Colon (tissue), 2 donors: ENCODE measurements around the gene PSME3.
"Not testable (repeated sequence)": the region's sequence is repeated elsewhere in the genome, so short reads cannot be mapped to it uniquely, and the experiment has no call there.

Experiments used
- FAIRE-seq: peaks from 2 replicates; lab custom pipeline; 2012; peaks lifted over from hg19 to GRCh38; lab: Jason Lieb, UNC
- donor health status: control.
- donor health status: control.

Gene PSME3

DNA sequence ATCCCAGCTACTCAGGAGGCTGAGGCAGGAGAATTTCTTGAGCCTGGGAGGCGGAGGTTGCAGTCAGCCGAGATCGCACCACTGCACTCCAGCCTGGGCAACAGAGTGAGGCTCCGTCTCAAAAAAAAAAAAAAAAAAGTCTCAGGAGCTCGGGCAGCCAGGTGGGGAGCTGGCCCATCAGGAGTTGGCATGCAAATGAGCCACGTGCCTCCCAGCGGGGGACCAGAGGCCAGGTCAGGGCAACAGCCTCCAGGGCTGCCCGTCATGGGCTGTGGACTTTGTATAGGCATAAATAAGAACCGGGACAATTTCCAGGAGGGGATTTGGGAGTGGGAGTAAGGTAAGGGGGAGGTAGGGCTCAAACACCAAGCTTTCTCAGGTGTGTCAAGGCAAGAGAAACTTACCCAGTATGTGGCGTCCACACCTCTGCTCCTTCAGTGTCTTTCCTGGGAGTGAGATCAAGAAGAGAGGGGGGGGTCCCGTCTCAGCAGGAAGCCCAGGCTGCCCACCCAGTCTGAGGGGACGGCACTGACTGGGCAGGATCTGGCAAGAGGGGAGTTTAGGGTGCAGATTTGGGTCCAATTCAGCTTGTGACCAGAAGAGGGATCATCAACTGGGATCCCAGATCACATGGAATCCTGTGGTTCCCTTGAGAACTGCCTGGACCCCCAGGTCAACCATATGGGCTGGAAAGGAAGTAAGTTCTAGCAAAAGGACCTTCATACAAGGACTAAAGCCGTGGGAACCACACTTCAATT, 45.1 kb downstream of the PSME3 start:
- no peak for FAIRE-seq

DNA sequence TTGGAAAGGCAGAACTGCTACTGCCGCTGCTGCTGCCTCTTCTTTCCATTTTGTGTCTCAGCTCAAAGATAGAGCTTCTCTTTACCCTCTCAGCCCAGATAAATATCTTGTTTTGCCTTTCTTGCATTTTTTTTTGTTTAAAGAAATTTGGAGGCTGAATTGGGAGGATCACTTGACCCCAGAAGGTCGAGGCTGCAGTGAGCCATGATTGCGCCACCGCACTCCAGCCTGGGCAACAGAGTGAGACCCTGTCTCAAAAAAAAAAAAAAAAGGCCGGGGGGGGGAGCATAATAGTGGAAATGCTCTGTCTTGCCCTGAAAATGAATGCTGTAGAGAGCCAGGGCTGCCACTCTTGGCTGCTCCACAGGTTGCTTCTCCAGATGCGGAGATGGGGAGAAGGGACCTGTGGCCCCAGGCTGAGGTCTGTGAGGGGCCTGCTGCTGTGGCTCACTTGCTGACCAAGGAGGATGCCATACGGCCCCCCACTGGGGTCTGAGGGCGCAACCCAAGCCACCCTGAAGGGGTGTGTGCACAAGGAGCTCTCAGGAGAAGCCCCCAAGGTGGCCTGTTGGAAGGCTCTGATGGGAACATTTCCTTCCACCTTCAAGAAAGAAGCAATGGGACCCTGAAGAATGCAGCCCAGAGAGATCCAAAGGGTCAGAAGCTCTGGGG, 45.9 kb downstream of the PSME3 start:
- FAIRE-seq = no peak

DNA sequence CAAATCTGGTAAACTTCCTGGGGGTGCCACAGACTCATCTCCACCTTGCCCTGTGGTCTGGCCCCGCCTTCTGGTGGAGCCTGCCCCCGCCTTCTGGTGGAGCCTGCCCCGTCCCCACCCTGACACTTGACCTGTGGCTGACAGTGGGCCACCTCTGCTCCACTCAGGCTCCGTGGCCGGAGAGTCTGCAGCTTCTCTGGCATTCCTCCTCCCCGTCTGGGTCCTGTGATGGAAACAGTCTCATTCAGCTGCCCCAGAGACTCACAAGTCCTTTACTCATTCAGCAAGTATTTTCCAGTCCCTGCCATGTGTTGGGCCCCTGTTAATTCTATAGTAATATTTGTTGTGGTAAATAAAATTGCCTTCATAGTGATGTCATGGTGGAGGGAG, 46.4 kb downstream of the PSME3 start:
- no peak for FAIRE-seq

DNA sequence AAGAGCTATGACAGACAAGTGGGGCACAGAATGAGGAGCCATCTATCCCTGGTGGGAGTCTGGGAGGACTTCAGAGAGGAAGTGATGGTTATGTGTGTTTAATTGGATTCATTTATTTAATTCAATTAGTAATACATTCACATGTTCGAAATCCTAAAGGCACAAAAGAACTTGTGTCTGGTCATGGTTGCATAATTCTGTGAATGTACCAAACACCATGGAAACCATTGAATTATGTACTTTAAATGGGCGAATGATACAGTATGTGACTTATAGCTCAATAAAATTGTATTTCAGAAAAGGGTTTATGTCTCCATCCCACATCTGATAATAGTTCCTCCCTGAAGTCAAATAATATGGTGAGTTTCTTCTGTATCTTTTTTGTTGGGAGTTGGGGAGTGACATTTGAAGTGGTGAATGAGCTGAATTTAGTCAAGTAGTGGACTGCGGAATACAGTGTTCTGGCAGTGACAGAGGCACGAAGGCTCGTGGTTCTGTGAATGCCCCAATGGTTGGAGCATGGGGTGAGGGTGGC, 47.6 kb downstream of the PSME3 start:
- FAIRE-seq = no peak

DNA sequence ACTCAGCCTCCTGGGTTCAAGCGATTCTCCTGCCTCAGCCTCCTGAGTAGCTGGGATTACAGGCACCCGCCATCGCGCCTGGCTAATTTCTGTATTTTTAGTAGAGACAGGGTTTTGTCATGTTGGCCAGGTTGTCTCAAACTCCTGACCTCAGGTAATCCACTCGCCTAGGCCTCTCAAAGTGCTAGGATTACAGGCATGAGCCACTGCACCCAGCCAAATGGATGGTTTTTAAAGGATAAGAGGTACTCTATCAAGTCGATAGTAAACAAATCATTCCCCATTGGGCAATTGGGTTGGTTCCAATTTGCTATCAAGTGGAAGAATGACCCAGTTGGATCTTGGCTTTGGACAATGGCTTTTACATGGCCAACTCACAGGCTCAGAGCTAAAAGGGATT, 48.5 kb downstream of the PSME3 start:
- not testable (repeated sequence) for FAIRE-seq

DNA sequence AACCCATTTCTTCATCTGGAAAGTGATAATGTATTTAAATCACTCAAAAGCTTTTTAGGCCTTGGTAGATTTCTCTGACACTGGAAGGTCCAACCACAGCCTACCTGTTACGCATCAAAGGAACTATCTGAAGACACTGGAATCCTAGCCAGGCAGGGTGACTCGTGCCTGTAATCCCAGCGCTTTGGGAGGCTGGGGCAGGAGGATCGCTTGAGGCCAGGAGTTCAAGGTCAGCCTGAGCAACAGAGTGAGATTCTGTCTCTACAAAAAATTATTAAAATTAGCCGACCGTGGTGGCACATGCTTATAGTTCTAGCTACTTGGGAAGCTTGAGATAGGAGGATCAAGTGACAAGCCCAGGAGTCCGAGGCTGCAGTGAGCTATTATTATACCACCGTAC, 49.0 kb downstream of the PSME3 start:
- no peak for FAIRE-seq

DNA sequence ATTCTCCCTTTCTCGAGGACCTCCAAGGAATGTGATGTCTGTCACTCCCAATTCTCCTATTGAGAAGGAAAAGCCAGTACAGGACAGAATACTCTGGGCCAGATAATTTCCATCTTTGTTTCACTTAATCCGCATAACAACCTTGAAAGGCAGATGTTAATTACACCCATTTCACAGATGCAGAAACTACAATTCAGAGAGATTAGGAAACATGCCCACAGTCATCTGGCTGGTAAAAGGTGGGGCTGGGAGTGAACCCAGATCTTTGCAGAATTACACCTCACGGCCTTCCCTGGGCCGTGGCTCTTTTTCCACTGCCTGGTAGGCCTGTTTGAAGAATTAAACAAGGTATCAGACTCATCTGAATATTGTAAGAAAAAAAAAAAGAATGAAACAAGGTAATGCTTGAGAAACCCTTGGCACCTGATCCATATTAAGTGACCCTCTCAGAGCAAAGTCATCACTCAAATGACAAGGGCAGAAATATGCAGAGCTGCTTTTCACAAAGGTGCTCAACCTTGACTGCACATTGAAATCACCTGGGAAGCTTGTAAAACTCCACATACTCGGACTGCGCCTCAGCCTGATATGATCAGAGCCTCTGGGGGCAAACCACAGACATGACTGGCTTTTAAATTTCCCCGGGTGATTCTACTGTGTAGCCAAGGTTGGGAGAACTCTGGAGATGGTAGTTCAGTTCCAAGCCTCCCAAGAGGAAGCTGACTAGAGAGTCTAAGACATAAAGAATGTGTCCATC, 50.8 kb downstream of the PSME3 start:
- FAIRE-seq = no peak

DNA sequence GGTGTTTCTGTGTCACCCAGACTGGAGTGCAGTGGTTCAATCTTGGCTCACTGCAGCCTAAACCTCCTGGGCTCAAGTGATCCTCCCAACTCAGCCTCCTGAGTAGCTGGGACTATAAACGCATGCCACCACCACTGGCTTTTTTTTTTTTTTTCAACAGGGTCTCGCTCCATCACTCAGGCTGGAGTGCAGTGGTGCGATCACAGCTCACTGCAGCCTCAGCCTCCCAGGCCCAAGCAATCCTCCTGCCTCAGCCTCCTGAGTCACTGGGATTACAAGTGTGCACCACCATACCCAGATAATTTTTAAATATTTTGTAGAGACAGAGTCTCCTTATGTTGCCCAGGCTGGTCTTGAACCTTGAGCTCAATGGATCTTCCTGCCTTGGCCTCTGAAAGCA, 52.6 kb downstream of the PSME3 start:
- FAIRE-seq = not testable (repeated sequence)

DNA sequence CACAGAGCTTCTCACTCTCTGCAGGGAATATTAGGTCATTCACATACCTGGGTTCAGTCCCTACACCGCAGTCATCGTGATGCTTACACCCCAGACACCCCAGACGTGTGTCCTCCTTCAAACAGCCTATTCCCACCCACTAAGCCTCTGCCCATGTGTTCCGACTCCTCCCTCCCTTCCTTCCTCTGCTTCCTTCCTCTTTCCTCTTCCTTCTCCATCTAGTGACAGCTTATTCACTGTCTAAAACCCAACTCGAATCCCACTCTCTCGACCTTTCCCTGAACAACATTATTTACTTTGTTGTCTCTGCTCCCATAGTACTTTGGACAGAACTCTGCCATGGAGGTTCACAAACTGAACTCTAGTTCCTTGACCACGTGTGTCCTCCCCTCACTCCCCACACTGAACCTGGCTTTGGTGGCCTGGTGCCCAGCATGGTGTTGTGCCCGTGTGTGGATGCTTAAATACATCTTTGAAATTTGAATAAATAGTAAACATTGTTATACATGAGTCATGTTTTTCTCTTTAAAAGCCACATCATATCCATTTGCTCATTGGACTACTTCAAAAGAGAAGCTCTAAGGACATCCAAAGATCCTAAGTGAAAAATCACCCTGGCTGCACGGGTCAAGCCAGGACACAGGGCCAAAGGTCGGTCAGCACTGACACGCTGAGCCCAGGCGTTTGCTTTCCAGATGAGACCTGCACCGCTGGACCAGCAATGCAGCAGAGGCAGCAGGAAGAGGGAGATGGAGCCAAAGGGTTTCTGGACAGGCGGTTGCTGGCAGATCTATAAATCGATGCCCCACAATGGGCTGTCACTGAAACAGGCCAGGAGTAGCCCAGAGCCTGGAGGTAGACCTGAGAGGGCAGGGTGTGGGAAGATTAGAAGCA, 53.3 kb downstream of the PSME3 start:
- no peak for FAIRE-seq

DNA sequence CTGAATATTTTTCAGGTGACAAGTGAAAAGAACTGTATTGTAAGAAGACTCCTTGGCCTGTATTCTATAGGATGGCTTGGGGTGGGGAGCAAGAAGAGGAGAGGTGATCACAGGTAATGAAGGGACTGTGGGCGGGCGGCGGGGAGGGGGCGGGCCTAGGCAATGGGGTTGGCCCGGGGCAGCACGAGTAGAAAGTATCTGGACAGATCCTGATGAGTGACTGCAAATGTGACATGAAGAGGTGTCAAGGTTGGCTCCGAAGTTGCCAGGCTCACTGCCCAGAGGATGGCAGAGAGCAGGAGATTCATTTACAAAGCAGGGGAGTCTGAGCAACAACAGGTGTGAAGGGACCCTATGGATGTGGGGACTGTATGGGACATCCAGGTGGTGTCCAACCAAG, 56.6 kb downstream of the PSME3 start:
- no peak for FAIRE-seq

DNA sequence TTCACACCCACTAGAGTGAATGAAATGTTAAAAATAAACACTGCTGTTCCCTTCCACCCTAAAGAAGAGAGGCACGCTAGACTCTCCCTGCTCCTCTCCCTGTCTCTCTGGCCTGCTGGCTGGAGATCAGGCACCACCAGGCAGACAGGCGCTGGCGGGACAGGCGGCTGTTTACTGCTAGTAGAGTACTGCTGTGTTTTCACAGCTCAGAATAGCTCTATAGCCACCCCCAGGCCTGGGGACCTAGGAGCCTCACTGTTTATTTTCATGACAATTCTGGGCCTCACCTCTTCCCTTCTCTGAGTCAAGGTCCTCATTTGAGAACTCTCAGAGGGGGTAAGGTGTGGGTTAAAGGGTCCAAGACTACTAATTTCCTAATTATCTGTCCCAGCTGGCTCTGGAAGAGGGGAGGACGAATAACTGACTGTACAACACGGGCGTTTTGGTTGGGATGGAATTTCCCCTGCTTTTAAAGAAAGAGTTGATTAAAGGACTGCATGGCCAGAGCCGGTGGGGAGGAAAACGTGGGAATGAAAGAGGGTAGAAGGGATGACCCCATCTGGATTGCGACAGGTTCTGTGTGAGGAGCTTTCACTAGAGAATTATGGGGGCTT, 58.4 kb downstream of the PSME3 start:
- FAIRE-seq = no peak

DNA sequence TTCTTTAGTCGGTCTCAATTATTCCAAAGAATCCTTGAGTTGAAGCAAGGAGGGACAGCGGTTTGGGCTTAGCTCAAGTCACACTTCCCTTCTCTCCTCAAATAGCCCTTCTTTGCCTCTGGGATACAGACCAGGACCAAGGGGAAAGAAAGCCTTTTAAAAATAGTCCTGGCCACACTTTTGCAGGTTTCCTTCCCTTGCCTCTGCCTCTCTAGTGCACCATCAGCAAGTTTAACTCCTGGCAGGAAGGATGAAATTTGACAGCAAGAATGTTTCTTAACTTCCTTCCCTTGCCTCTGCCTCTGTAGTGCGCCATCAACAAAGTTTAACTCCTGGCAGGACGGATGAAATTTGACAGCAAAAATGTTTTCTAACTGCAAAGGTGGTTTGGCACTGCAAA, 60.2 kb downstream of the PSME3 start:
- FAIRE-seq = no peak
